Lower lobe of right lung (tissue), 2 donors: Measurements from ENCODE around the gene TJP1. TPM values are rescaled to one million over a fixed set of nuclear protein-coding genes. Genes with fewer than 3 reads are reported as not detected.
"Not testable (repeated sequence)": the region's sequence is repeated elsewhere in the genome, so short reads cannot be mapped to it uniquely, and the experiment has no call there.

Source experiments
- ATAC-seq, 2 donors: fragments of 200-7000 bp; cut with Tn5 transposase; one replicate each; pipeline ENCODE4 v1.9.1; 2020 to 2022; ENCODE audit warnings: mild to moderate bottlenecking in 2 of 2, moderate library complexity in 2 of 2
- DNase-seq: peaks from one replicate; pipeline ENCODE4 v3.0.0-alpha.2; 2020
- H3K27ac ChIP-seq: fragments of 200-600 bp; one replicate; pipeline ENCODE4 v1.8.0; 2022
- H3K27me3 ChIP-seq: fragments of 200-600 bp; one replicate; pipeline ENCODE4 v1.8.0; 2022; ENCODE audit warnings: low read depth
- H3K36me3 ChIP-seq: fragments of 200-600 bp; one replicate; pipeline ENCODE4 v1.8.0; 2022; ENCODE audit warnings: mild to moderate bottlenecking
- H3K4me1 ChIP-seq: fragments of 200-600 bp; one replicate; pipeline ENCODE4 v1.8.0; 2022
- H3K4me3 ChIP-seq: fragments of 200-600 bp; one replicate; pipeline ENCODE4 v1.8.0; 2022; ENCODE audit warnings: mild to moderate bottlenecking
- H3K9me3 ChIP-seq: fragments of 200-600 bp; one replicate; pipeline ENCODE4 v1.8.0; 2022
- CTCF ChIP-seq: fragments of 200-600 bp; IDR thresholded peaks from one replicate; pipeline ENCODE4 v1.8.0; 2022; ENCODE audit warnings: antibody characterized with exemption, mild to moderate bottlenecking
- intact Hi-C: fragments of 100-400 bp; cut with DNase I; formaldehyde crosslinking; loops from one replicate; pipeline ENCODE4 v1.11.0; 2022
- total RNA-seq: library from RNA; stranded (reverse); fragmentation: NEBNext Ultra II Directional; extraction: Animal tissue kit (Norgen Biotek cat#: 25700); gene quantifications from one replicate; pipeline ENCODE4 v1.2.1, GENCODE V29; 2021
- donor health status: DM: no; HTN: yes; CAD: no; lungs with severe emphysema.

TJP1 gene
- total RNA-seq, 1 donor from 2014 or later = 115 TPM

GRCh38 chr15:29740692-29741311, 81.5 kb downstream of the TJP1 start:
- Histone ChIP-seq H3K4me3 (no peak overlapping the region), H3K36me3 (peaks cover 73% of the 10 kb centered on the region), H3K27ac (no peak overlapping the region), H3K9me3 (no peaks in the 10 kb centered on the region), H3K27me3 (no peaks in the 10 kb centered on the region), H3K4me1 (no peaks in the 10 kb centered on the region)
- intact Hi-C loops = no loop called here
- no peak for ATAC-seq
- no peak for DNase-seq
- no peak for TF ChIP-seq CTCF

- Histone ChIP-seq H3K27me3 (no peaks in the 10 kb centered on the region), H3K9me3 (no peaks in the 10 kb centered on the region), H3K36me3 (peaks cover 96% of the 10 kb centered on the region), H3K27ac (no peak overlapping the region), H3K4me1 (no peaks in the 10 kb centered on the region), H3K4me3 (no peak overlapping the region)
- intact Hi-C loops = no loop called here
- DNase-seq = no peak
- no peak for TF ChIP-seq CTCF
- ATAC-seq = peak in 1 of 2 donors; percentile 88
These were observed 85.6 kb downstream of the TJP1 start for GRCh38 chr15:29736744-29737020.

GRCh38 chr15:29736012-29736743, 86.1 kb downstream of the TJP1 start:
- Histone ChIP-seq H3K4me3 (no peak overlapping the region), H3K27ac (no peak overlapping the region), H3K4me1 (no peaks in the 10 kb centered on the region), H3K9me3 (no peaks in the 10 kb centered on the region), H3K36me3 (peaks cover 93% of the 10 kb centered on the region), H3K27me3 (no peaks in the 10 kb centered on the region)
- intact Hi-C loops = no loop called here
- ATAC-seq (no peak), DNase-seq (no peak)
- no peak for TF ChIP-seq CTCF

- intact Hi-C loops = no loop called here
- ATAC-seq = peak in 1 of 2 donors; percentile 38
- no peak for TF ChIP-seq CTCF
- Histone ChIP-seq H3K27ac (no peak overlapping the region), H3K27me3 (no peaks in the 10 kb centered on the region), H3K4me1 (no peaks in the 10 kb centered on the region), H3K9me3 (no peaks in the 10 kb centered on the region), H3K36me3 (peaks cover 86% of the 10 kb centered on the region), H3K4me3 (no peak overlapping the region)
- DNase-seq = no peak
These were observed 87.2 kb downstream of the TJP1 start for GRCh38 chr15:29734917-29735572.

- no peaks in the 10 kb centered on the region for H3K4me1 ChIP-seq
- DNase-seq (no peak), ATAC-seq (no peak)
- peaks cover 85% of the 10 kb centered on the region for H3K36me3 ChIP-seq
- H3K9me3 ChIP-seq = no peaks in the 10 kb centered on the region
- intact Hi-C loops = no loop called here
- no peak overlapping the region for H3K27ac ChIP-seq
- no peak overlapping the region for H3K4me3 ChIP-seq
- no peak for TF ChIP-seq CTCF
- no peaks in the 10 kb centered on the region for H3K27me3 ChIP-seq
These were observed 90.4 kb downstream of the TJP1 start for GRCh38 chr15:29731865-29732264.

- H3K27ac ChIP-seq, intact Hi-C loops, H3K27me3 ChIP-seq, H3K9me3 ChIP-seq, H3K4me1 ChIP-seq, H3K4me3 ChIP-seq, DNase-seq, ATAC-seq: not testable (repeated sequence)
- H3K36me3 ChIP-seq = peaks cover 86% of the 10 kb centered on the region
These were observed 91.8 kb downstream of the TJP1 start for GRCh38 chr15:29730471-29730870.
